GM21529 (cell line): ENCODE results near the gene RAET1G.
"Not testable (repeated sequence)": the region's sequence is repeated elsewhere in the genome, so short reads cannot be mapped to it uniquely, and the experiment has no call there.

Source experiments
- ATAC-seq: cut with Tn5 transposase; IDR thresholded peaks from one replicate; pipeline ENCODE4 v1.9.1; 2021; ENCODE audit not compliant: unreplicated experiment

RAET1G gene

DNA sequence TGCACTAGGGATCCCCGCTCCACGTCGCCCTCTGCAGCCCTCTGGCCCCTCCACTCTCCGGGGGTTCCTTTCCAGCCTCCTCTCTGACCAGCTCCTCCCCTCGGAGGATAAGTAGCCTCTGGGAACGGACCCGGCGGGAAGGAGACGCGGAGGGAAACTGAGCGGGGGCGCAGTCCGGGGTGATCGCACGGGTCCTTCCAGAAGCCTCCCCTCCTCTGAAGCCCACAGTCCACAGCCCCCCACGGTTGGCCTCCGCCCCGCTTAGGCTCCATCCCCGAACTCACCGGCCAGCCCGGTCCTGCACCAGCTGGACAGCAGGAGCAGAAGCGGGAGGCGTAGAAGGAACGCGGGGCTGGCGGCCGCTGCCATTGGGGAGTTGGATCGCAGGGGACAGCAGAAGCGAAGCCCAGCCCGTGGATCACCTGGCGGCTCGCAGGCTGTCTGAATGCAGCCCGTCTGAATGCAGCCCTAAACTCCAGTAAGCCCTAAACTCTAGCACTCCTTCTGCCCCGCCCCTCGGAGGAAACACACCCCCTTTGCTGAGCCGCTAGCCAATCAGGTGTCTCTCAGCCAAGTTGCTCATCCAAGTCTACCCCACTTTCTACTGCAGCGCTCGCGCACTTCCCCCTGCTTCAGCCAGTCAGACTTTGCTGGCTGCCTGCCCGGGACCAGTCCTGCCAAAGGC, at the start of gene RAET1G:
RAET1G (minus strand) TSS at position 480 of the 685 bp plus-strand sequence; CDS start at position 369, 111 bp downstream.
- ATAC-seq, result no peak

DNA sequence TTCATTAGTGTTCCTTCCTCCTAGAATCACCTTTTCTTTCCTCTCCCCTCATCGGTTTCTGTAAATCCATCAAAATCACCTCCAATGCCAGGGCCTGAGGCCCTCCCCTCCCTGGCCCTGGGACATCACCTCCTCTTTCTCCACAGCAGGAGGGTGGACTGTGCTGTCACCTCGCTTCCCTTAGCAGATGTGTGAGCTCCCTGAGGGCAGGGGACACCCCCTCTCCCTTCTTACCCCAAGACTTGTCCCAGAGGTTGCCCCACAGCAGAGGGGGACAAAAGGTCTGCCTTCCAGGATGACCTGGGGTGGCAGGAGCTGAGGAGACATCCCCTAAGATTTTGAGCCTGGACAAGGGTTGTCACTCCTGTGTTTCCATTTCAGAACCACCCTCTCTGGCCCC, 46.7 kb upstream of the RAET1G start:
- ATAC-seq, result no peak

- ATAC-seq, result not testable (repeated sequence)
Measured at GRCh38 chr6:149968909-149969308, 46.0 kb upstream of the RAET1G start.

DNA sequence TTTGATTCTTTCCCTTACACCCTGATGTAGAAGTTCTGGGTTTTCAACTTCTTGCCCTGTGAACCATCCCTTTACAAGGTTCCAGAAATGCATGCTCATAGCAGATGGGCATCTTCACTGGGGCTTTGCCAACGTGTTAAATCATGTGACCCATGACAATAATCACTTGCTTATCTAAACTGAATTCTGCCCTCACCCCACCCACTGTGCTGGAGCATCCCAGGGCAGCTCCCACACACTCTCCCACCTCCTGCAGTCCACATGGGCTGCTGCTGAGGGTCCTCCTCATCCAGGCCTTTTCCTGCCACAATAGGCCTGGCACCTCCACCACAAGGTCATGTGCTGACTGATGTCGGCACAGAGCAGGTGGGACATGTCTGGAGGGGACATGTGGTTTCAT, 45.1 kb upstream of the RAET1G start:
- ATAC-seq, result not testable (repeated sequence)

DNA sequence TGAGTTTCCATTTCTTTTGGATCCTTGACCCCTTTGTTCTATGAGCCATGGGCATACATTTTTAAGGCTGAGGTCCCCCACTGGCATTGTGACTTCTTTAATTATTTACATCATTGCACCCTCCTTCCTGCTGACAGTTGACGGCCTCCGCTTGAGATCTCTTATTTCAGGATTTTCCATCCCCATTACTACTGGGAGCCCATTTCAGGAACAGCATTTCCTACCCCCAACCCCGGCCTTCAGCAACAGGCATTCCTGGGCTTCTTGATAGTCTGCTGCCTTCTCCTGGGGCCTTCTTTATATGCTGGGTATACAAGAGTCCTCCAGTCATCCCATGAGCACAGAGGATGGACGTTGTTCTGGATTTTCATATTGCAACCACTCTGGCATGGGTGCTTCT, 44.7 kb upstream of the RAET1G start:
- no peak for ATAC-seq

GRCh38 chr6:149966319-149966718, 43.4 kb upstream of the RAET1G start:
- ATAC-seq, result not testable (repeated sequence)

DNA sequence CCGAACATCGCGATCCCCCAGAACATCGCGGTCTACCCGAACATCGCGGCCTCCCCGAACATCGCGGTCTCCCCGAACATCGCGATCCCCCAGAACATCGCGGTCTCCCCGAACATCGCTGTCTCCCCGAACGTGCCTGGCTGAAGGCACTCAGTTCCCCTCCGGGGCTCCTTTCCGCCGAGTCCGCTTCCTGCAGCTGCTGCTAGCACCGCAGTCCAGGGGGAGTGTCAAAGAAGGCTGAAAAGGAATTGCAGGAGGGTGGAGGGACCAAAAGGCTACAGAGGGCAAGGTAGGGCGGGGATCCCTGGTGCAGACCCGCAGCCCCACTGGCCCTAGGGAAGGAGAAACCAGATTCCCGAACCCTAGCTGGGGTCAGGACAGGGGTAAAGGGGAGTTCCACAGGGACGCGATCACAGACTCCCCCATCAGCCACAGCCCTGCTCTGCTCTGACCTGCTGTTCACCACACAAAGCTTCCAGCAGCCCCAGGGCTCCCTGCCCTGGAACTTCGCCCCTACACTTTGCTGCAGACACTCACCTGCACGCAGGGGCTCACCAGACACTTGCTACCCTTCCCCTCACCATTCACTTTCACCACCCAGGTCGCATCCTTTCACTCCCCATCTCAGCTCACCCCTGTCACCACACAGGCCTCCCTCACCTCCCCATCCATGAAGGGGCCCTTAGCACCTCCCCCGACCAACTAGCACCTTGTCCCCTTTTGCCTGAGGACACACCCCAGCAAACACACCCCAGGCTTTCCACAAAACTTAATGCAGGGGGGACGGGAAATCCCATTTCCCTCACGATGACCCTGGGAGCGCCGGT, 42.5 kb upstream of the RAET1G start:
- no peak for ATAC-seq

DNA sequence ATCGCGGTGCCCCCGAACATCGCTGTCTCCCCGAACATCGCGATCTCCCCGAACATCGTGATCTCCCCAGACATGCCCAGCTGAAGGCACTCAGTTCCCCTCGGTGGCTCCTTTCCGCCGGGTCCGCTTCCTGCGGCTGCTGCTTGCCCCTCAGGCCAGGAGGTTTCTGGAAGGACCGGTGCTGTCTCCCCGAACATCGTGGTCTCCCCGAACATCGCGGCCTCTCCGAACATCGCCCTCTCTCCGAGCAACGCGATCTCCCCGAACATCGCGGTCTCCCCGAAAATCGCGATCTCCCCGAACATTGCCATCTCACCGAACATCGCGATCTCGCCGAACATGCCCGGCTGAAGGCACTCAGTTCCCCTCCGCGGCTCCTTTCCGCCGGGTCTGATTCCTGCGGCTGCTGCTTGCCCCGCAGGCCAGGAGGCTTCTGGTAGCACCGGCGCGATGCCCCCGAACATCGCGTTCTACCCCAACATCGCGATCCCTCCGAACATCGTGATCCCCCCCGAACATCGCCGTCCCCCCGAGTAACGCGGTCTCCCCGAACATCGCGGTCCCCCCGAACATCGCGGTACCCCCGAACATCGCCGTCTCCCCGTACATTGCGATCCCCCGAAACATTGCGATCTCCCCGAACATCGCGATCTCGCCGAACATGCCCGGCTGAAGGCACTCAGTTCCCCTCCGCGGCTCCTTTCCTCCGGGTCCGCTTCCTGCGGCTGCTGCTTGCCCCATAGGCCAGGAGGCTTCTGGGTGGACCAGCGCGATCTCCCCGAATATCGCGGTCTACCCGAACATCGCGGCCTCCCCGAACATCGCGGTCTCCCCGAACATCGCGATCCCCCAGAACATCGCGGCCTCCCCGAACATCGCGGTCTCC, 41.6 kb upstream of the RAET1G start:
- no peak for ATAC-seq

- peak; percentile 69 for ATAC-seq
Measured at GRCh38 chr6:149963462-149964307, 40.8 kb upstream of the RAET1G start, which contains the start of gene ULBP1. ULBP1 (plus strand) TSS chr6:149963943; CDS start chr6:149964050, 107 bp downstream.

GRCh38 chr6:149963212-149963461, 40.2 kb upstream of the RAET1G start:
- ATAC-seq, result peak; percentile 34

DNA sequence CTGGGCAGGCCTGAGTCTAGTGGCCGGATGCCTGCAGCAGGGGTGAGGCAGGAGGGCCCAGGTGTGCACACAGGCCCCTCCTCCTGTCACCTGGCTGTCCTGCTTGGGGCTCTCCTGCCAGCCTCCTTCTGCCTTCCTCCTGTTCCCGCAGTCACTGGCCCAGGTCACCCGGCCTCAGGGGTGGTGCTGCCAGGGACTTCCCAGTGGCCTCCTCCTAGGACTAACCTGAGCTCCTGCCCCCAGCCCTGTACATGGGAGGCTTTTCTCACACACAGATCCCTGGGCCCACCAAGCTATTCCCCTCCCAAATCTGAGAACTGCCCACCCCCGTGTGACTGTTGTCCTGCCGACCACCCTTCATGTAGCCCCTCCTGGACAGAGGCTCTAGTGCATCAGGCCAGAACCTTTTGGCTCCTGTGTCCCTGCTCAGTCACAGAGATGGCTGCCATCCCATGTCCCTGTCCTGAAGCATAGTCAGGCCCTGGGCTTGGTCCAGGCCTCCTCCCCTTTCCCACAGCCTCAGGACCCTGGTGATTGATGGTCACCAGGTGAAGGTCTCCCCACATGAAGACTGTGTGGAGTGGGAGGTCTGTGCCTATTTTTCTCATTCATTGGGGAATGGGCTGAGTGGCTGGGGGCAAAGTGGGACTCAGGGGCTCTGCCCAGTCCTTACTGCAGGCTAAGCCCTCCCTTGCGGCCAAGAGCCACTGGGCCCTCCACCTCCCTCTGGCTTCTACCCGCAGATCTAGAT, 39.7 kb upstream of the RAET1G start:
- no peak for ATAC-seq

GRCh38 chr6:149961728-149962425, 39.0 kb upstream of the RAET1G start:
- no peak for ATAC-seq

DNA sequence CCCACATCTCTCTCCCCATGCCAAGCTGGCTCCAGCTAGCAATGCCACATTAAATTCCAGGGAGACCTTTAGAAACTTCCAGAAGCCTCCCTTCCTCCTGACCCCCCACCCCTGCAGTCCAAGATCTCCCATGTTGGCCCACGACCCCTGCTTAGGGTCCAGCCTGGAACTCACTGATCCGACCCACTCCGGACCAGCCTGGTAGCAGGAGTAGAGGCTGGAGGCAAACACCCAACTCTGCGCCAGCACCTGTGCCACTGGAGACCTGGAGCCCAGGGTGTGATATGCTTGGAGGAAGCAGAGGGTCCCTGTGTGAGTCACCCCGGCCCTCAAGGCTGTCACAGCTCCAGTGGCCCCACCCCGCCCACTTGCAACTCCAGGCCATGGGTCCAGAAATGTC, 37.6 kb upstream of the RAET1G start:
- ATAC-seq, result no peak

- ATAC-seq, result not testable (repeated sequence)
Measured at GRCh38 chr6:149959806-149960205, 36.9 kb upstream of the RAET1G start.

DNA sequence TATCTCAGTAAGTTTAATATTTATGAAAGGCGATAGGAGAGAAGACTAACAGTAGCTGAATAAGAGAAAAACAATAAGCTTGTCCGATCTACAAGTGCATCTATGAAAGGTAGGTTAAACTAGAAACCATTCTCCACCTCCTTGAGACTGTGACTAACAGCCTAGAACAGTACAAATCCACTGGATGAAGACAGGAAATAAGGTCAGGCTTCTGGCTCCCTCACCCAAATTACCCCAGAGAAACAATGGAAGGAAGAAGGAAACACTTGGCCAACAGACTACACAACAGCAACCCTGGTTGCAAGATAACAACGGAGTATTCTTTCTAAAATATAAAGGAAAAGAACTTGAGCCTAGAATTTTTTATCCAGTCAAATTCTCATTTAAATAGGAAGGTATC, 35.2 kb upstream of the RAET1G start:
- not testable (repeated sequence) for ATAC-seq

GRCh38 chr6:149955654-149956317, 32.9 kb upstream of the RAET1G start:
- ATAC-seq, result not testable (repeated sequence)

- not testable (repeated sequence) for ATAC-seq
Measured at GRCh38 chr6:149954984-149955653, 32.2 kb upstream of the RAET1G start.

GRCh38 chr6:149954328-149954983, 31.5 kb upstream of the RAET1G start:
- ATAC-seq, result not testable (repeated sequence)
